Esophagus muscularis mucosa (tissue), 3 donors: Measurements from ENCODE around the gene FCAMR.

Experiments used
- CTCF ChIP-seq, 3 experiments: fragments of 200-600 bp in 2 of 3; fragments of 450-650 bp in 1 of 3; sonication (generic) in 2 of 3; IDR thresholded peaks; one replicate each; pipeline ENCODE4 v1.5.1; 2017 to 2019; ENCODE audit warnings: antibody characterized with exemption in 3 of 3, mild to moderate bottlenecking in 2 of 3, moderate library complexity in 1 of 3
- POLR2A ChIP-seq: fragments of 450-650 bp; IDR thresholded peaks from one replicate; pipeline ENCODE4 v1.6.1; 2017; ENCODE audit warnings: antibody characterized with exemption, moderate library complexity, mild to moderate bottlenecking, low read depth
- POLR2AphosphoS5 ChIP-seq, 2 donors: sonication (generic); formaldehyde crosslinking; IDR thresholded peaks; one replicate each; pipeline ENCODE4 v1.6.1; 2017; ENCODE audit warnings: antibody characterized with exemption in 2 of 2

- TF ChIP-seq CTCF (IDR thresholded peaks at IDR 0.05) (no peak), POLR2A (no peak), POLR2AphosphoS5 (IDR thresholded peaks at IDR 0.05) (no peak)
These were observed 6.5 kb downstream of the FCAMR start for GRCh38 chr1:206963740-206964139.
